ENCODE results near the gene EDNRA. TPM values are rescaled to one million over a fixed set of nuclear protein-coding genes. Genes with fewer than 3 reads are reported as not detected.

EDNRA gene
- total RNA-seq, 4 donors from 2014 or later: 2.5 to 8.8 (median 6.1) TPM

GRCh38 chr4:147456706-147457105 lies 24.2 kb upstream of the EDNRA start:
- intact Hi-C loops (cut with DNase I): no loop called here
- H3K9me3 ChIP-seq: no peaks in the 10 kb centered on the region
- WGBS, 2 donors: 65 to 74% methylated on average over 5 of the region's 5 CpGs
- no peaks in the 10 kb centered on the region for H3K4me1 ChIP-seq
- no peaks in the 10 kb centered on the region for H3K27me3 ChIP-seq
- H3K36me3 ChIP-seq: no peaks in the 10 kb centered on the region
- H3K4me3 ChIP-seq: no peak overlapping the region
- no peak overlapping the region for H3K27ac ChIP-seq
- no peak for DNase-seq
- TF ChIP-seq CTCF (IDR thresholded peaks at IDR 0.05) (no peak), POLR2A (IDR thresholded peaks at IDR 0.05) (no peak)

GRCh38 chr4:147461161-147461560 lies 19.7 kb upstream of the EDNRA start:
- H3K4me3 ChIP-seq: no peak overlapping the region
- intact Hi-C loops (cut with DNase I): no loop called here
- no peaks in the 10 kb centered on the region for H3K27me3 ChIP-seq
- no peak overlapping the region for H3K27ac ChIP-seq
- no peaks in the 10 kb centered on the region for H3K36me3 ChIP-seq
- no peak for DNase-seq
- whole genome bisulfite sequencing, 2 donors: 57 to 66% methylated on average over 1 of the region's 1 CpG
- TF ChIP-seq CTCF (IDR thresholded peaks at IDR 0.05): no peak
- TF ChIP-seq POLR2A (IDR thresholded peaks at IDR 0.05): no peak
- H3K9me3 ChIP-seq: peaks cover 0 to 6% (median 5%) of the 10 kb centered on the region in 3 donors
- no peaks in the 10 kb centered on the region for H3K4me1 ChIP-seq

- TF ChIP-seq POLR2A (IDR thresholded peaks at IDR 0.05): no peak
- no peak for TF ChIP-seq CTCF (IDR thresholded peaks at IDR 0.05)
- Histone ChIP-seq H3K36me3 (no peaks in the 10 kb centered on the region), H3K4me3 (no peak overlapping the region), H3K9me3 (peaks cover 0 to 6% (median 5%) of the 10 kb centered on the region in 3 donors), H3K27me3 (no peaks in the 10 kb centered on the region), H3K4me1 (no peaks in the 10 kb centered on the region), H3K27ac (no peak overlapping the region)
- intact Hi-C loops (cut with DNase I): no loop called here
- 70 to 82% methylated on average over 4 of the region's 4 CpGs for WGBS, 2 donors
- DNase-seq: no peak
Measured at GRCh38 chr4:147463065-147463464, 17.8 kb upstream of the EDNRA start.

- Histone ChIP-seq H3K4me1 (no peaks in the 10 kb centered on the region), H3K27ac (no peak overlapping the region), H3K4me3 (no peak overlapping the region), H3K9me3 (peaks cover 0 to 6% (median 5%) of the 10 kb centered on the region in 3 donors), H3K27me3 (no peaks in the 10 kb centered on the region), H3K36me3 (no peaks in the 10 kb centered on the region)
- intact Hi-C loops (cut with DNase I): no loop called here
- 87 to 100% methylated on average over 2 of the region's 2 CpGs for WGBS, 2 donors
- TF ChIP-seq CTCF (IDR thresholded peaks at IDR 0.05): no peak
- TF ChIP-seq POLR2A (IDR thresholded peaks at IDR 0.05): no peak
- DNase-seq: no peak
Measured at GRCh38 chr4:147465461-147465860, 15.4 kb upstream of the EDNRA start.

- H3K36me3 ChIP-seq: no peaks in the 10 kb centered on the region
- intact Hi-C loops (cut with DNase I): no loop called here
- H3K9me3 ChIP-seq: no peaks in the 10 kb centered on the region
- no peak overlapping the region for H3K27ac ChIP-seq
- DNase-seq: no peak
- H3K4me3 ChIP-seq: no peak overlapping the region
- H3K27me3 ChIP-seq: peaks cover 0 to 17% (median 0%) of the 10 kb centered on the region in 4 donors
- peaks cover 7 to 34% (median 14%) of the 10 kb centered on the region in 3 donors for H3K4me1 ChIP-seq
- TF ChIP-seq POLR2A (IDR thresholded peaks at IDR 0.05): no peak
- TF ChIP-seq CTCF (IDR thresholded peaks at IDR 0.05): no peak
Measured at GRCh38 chr4:147477439-147477838, 3.5 kb upstream of the EDNRA start.

Measured in esophagus squamous epithelium (tissue), 5 donors.